ENCODE measurements around the gene C6orf62.
"Not testable (repeated sequence)": the region's sequence is repeated elsewhere in the genome, so short reads cannot be mapped to it uniquely, and the experiment has no call there.

C6orf62 gene

GRCh38 chr6:24740861-24741260, 21.9 kb upstream of the C6orf62 start:
- FAIRE-seq = no peak
- TF ChIP-seq POLR2A (IDR thresholded peaks at IDR 0.05; ENCODE audit: low read depth, low read length) = no peak
- TF ChIP-seq POLR2AphosphoS5 (IDR thresholded peaks at IDR 0.05; ENCODE audit: low read depth, low read length) = no peak
- no peak for TF ChIP-seq TAF1 (IDR thresholded peaks at IDR 0.05; ENCODE audit: borderline replicate concordance, low read depth, low read length)
- no peak for DNase-seq (ENCODE audit: insufficient read length)

GRCh38 chr6:24738741-24739140, 19.8 kb upstream of the C6orf62 start:
- no peak for DNase-seq (ENCODE audit: insufficient read length)
- TF ChIP-seq TAF1 (IDR thresholded peaks at IDR 0.05; ENCODE audit: borderline replicate concordance, low read depth, low read length) (no peak), POLR2A (IDR thresholded peaks at IDR 0.05; ENCODE audit: low read depth, low read length) (no peak), POLR2AphosphoS5 (IDR thresholded peaks at IDR 0.05; ENCODE audit: low read depth, low read length) (no peak)
- no peak for FAIRE-seq

GRCh38 chr6:24734710-24735109, 15.8 kb upstream of the C6orf62 start:
- DNase-seq (ENCODE audit: insufficient read length); FAIRE-seq: not testable (repeated sequence)

GRCh38 chr6:24734166-24734565, 15.2 kb upstream of the C6orf62 start:
- no peak for FAIRE-seq
- TF ChIP-seq TAF1 (IDR thresholded peaks at IDR 0.05; ENCODE audit: borderline replicate concordance, low read depth, low read length) (no peak), POLR2AphosphoS5 (IDR thresholded peaks at IDR 0.05; ENCODE audit: low read depth, low read length) (no peak), POLR2A (IDR thresholded peaks at IDR 0.05; ENCODE audit: low read depth, low read length) (no peak)

GRCh38 chr6:24731456-24732134, 12.6 kb upstream of the C6orf62 start:
- FAIRE-seq = not testable (repeated sequence)

More at GRCh38 chr6:24734166-24734565, 15.2 kb upstream of the C6orf62 start:
- DNase-seq (ENCODE audit: insufficient read length) = no peak

GRCh38 chr6:24730653-24731052, 11.7 kb upstream of the C6orf62 start:
- FAIRE-seq; DNase-seq (ENCODE audit: insufficient read length): not testable (repeated sequence)

More at GRCh38 chr6:24731456-24732134, 12.6 kb upstream of the C6orf62 start:
- DNase-seq (ENCODE audit: insufficient read length) = not testable (repeated sequence)

- TF ChIP-seq POLR2A (IDR thresholded peaks at IDR 0.05; ENCODE audit: low read depth, low read length) (no peak), TAF1 (IDR thresholded peaks at IDR 0.05; ENCODE audit: borderline replicate concordance, low read depth, low read length) (no peak), POLR2AphosphoS5 (IDR thresholded peaks at IDR 0.05; ENCODE audit: low read depth, low read length) (no peak)
- DNase-seq (ENCODE audit: insufficient read length) (no peak), FAIRE-seq (no peak)
These were observed 4.3 kb upstream of the C6orf62 start for GRCh38 chr6:24723270-24723669.

GRCh38 chr6:24721461-24722215, 2.7 kb upstream of the C6orf62 start:
- DNase-seq (ENCODE audit: insufficient read length) (peak; percentile 34), FAIRE-seq (peak; percentile 94)
- TF ChIP-seq POLR2A (IDR thresholded peaks at IDR 0.05; ENCODE audit: low read depth, low read length) (peak; percentile 92), POLR2AphosphoS5 (IDR thresholded peaks at IDR 0.05; ENCODE audit: low read depth, low read length) (peak; percentile 98), TAF1 (IDR thresholded peaks at IDR 0.05; ENCODE audit: borderline replicate concordance, low read depth, low read length) (peak; percentile 73)

GRCh38 chr6:24720604-24721460, 1.9 kb upstream of the C6orf62 start:
- FAIRE-seq (peak; percentile 91), DNase-seq (ENCODE audit: insufficient read length) (peak; percentile 85)
- peak; percentile 96 for TF ChIP-seq TAF1 (IDR thresholded peaks at IDR 0.05; ENCODE audit: borderline replicate concordance, low read depth, low read length)
- TF ChIP-seq POLR2A (IDR thresholded peaks at IDR 0.05; ENCODE audit: low read depth, low read length) = peak; percentile 96
- peak; percentile 96 for TF ChIP-seq POLR2AphosphoS5 (IDR thresholded peaks at IDR 0.05; ENCODE audit: low read depth, low read length)

- FAIRE-seq = peak; percentile 58
- DNase-seq (ENCODE audit: insufficient read length) = peak; percentile 27
These were observed 1.2 kb upstream of the C6orf62 start for GRCh38 chr6:24720131-24720603.

GRCh38 chr6:24718449-24719124, 367 bp downstream of the C6orf62 start:
- DNase-seq (ENCODE audit: insufficient read length) (no peak), FAIRE-seq (no peak)
- no peak for TF ChIP-seq POLR2A (IDR thresholded peaks at IDR 0.05; ENCODE audit: low read depth, low read length)
- TF ChIP-seq POLR2AphosphoS5 (IDR thresholded peaks at IDR 0.05; ENCODE audit: low read depth, low read length) = no peak
- no peak for TF ChIP-seq TAF1 (IDR thresholded peaks at IDR 0.05; ENCODE audit: borderline replicate concordance, low read depth, low read length)

More at GRCh38 chr6:24720131-24720603, 1.2 kb upstream of the C6orf62 start:
- TF ChIP-seq POLR2A (IDR thresholded peaks at IDR 0.05; ENCODE audit: low read depth, low read length) = no peak; the same call in 1 of the 2 replicates
- no peak for TF ChIP-seq POLR2AphosphoS5 (IDR thresholded peaks at IDR 0.05; ENCODE audit: low read depth, low read length)
- TF ChIP-seq TAF1 (IDR thresholded peaks at IDR 0.05; ENCODE audit: borderline replicate concordance, low read depth, low read length) = no peak

- FAIRE-seq; DNase-seq (ENCODE audit: insufficient read length): not testable (repeated sequence)
These were observed 2.3 kb downstream of the C6orf62 start for GRCh38 chr6:24716602-24717148.

All from GM12892 (cell line).